Fibroblast of lung (primary cell): ENCODE results near the gene MTURN. TPM values are rescaled to one million over a fixed set of nuclear protein-coding genes. Genes with fewer than 3 reads are reported as not detected.

ENCODE experiments used
- DNase-seq, 2 donors: peaks; one replicate each; pipeline versions ENCODE4 v3.0.0 to v3.0.0-alpha.2; 2010; ENCODE audit warnings: low read depth in 2 of 2
- H2AFZ ChIP-seq: 2 replicates; pipeline ENCODE4 v1.5.1; 2012; ENCODE audit warnings: low read length, control low read depth, inconsistent platforms
- H3K27ac ChIP-seq: 2 replicates; pipeline ENCODE4 v1.5.1; 2011; ENCODE audit warnings: low read length, control low read depth; ENCODE audit not compliant: insufficient read depth
- H3K27me3 ChIP-seq: 2 replicates; pipeline ENCODE4 v1.5.1; 2011; ENCODE audit warnings: mild to moderate bottlenecking, low read length; ENCODE audit not compliant: control insufficient read depth, insufficient read depth
- H3K36me3 ChIP-seq: 2 replicates; pipeline ENCODE4 v1.5.1; 2011; ENCODE audit warnings: low read length; ENCODE audit not compliant: control insufficient read depth, insufficient read depth
- H3K4me1 ChIP-seq: 2 replicates; pipeline ENCODE4 v1.5.1; 2011; ENCODE audit warnings: low read length; ENCODE audit not compliant: control insufficient read depth, insufficient read depth; ENCODE audit errors: extremely low read depth
- H3K4me2 ChIP-seq: 2 replicates; pipeline ENCODE4 v1.5.1; 2011; ENCODE audit warnings: low read length, control low read depth; ENCODE audit not compliant: insufficient read depth; ENCODE audit errors: extremely low read depth
- H3K4me3 ChIP-seq, 4 experiments: fragments of 200-600 bp in 1 of 4; sonication (generic) in 1 of 4; replicated peaks in 1 of 4; 2 replicates each; pipeline ENCODE4 v1.5.1; 2011 to 2016; ENCODE audit warnings: low read length in 4 of 4, low read depth in 3 of 4, mild to moderate bottlenecking in 3 of 4, control low read depth in 2 of 4, inconsistent platforms in 1 of 4, mixed read lengths in 1 of 4; ENCODE audit not compliant: insufficient read depth in 1 of 4; ENCODE audit errors: control extremely low read depth in 1 of 4
- H3K79me2 ChIP-seq: 2 replicates; pipeline ENCODE4 v1.5.1; 2012; ENCODE audit warnings: mild to moderate bottlenecking, low read length, inconsistent platforms; ENCODE audit not compliant: control insufficient read depth, insufficient read depth
- H3K9ac ChIP-seq: 2 replicates; pipeline ENCODE4 v1.5.1; 2011; ENCODE audit warnings: mild to moderate bottlenecking, low read length, control low read depth; ENCODE audit not compliant: insufficient read depth
- H3K9me3 ChIP-seq: 2 replicates; pipeline ENCODE4 v1.5.1; 2012; ENCODE audit warnings: low read depth, low read length; ENCODE audit not compliant: control insufficient read depth, insufficient read depth
- H4K20me1 ChIP-seq: 2 replicates; pipeline ENCODE4 v1.5.1; 2011; ENCODE audit warnings: low read length; ENCODE audit not compliant: control insufficient read depth, insufficient read depth; ENCODE audit errors: extremely low read depth
- EZH2 ChIP-seq: IDR thresholded peaks from 2 replicates; pipeline ENCODE4 v1.5.1; 2012; ENCODE audit warnings: low read length, control low read depth, mild to moderate bottlenecking; ENCODE audit errors: missing control alignments
- polyA plus RNA-seq, 2 donors: library from polyadenylated mRNA; depleted of rRNA in 1 of 2; stranded (reverse) in 1 of 2; unstranded in 1 of 2; fragments of >200 nt; gene quantifications; 2 replicates each; pipeline ENCODE4 v1.2.1, GENCODE V29; 2011 to 2012; ENCODE audit warnings: missing spikeins in 1 of 2
- total RNA-seq: library from RNA; depleted of rRNA; stranded (reverse); fragments of >200 nt; gene quantifications from 2 replicates; pipeline ENCODE4 v1.2.1, GENCODE V29; 2014
- TF ChIP-seq, protein P1 (sequence below), 2 donors: IDR thresholded peaks in 1 of 2; conservative IDR thresholded peaks in 1 of 2; 1 replicate in 1 of 2; 2 replicates in 1 of 2; pipeline ENCODE4 v1.5.1; 2011 to 2012; ENCODE audit warnings: low read length in 2 of 2, control low read depth in 1 of 2, inconsistent platforms in 1 of 2, low read depth in 1 of 2, mild to moderate bottlenecking in 1 of 2

The MTURN gene
- total and polyA plus RNA-seq, 2 donors (not counting 1 experiment from before 2014, with no cell fraction given), result 7.1 to 12.9 TPM

- Histone ChIP-seq H3K9me3 (no peaks in the 10 kb centered on the region), H3K4me3 (no peak overlapping the region), H3K27me3 (no peaks in the 10 kb centered on the region), H4K20me1 (no peaks in the 10 kb centered on the region), H3K36me3 (no peaks in the 10 kb centered on the region), H3K4me2 (no peak overlapping the region), H3K9ac (no peak overlapping the region), H3K4me1 (peaks cover 10% of the 10 kb centered on the region), H3K27ac (no peak overlapping the region), H2AFZ (no peak overlapping the region), H3K79me2 (no peaks in the 10 kb centered on the region)
- TF ChIP-seq, protein P1, sequence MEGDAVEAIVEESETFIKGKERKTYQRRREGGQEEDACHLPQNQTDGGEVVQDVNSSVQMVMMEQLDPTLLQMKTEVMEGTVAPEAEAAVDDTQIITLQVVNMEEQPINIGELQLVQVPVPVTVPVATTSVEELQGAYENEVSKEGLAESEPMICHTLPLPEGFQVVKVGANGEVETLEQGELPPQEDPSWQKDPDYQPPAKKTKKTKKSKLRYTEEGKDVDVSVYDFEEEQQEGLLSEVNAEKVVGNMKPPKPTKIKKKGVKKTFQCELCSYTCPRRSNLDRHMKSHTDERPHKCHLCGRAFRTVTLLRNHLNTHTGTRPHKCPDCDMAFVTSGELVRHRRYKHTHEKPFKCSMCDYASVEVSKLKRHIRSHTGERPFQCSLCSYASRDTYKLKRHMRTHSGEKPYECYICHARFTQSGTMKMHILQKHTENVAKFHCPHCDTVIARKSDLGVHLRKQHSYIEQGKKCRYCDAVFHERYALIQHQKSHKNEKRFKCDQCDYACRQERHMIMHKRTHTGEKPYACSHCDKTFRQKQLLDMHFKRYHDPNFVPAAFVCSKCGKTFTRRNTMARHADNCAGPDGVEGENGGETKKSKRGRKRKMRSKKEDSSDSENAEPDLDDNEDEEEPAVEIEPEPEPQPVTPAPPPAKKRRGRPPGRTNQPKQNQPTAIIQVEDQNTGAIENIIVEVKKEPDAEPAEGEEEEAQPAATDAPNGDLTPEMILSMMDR (conservative IDR thresholded peaks at IDR 0.05 in 1 of 2, IDR thresholded peaks at IDR 0.05 in 1 of 2; ENCODE audit: low read depth in 1 of 2, low read length in 2 of 2), result no peak
- no peak for TF ChIP-seq EZH2
- peak in 1 of 2 donors; percentile 23 for DNase-seq
Observed at GRCh38 chr7:30177965-30178364, 43.2 kb downstream of the MTURN start.

- no peaks in the 10 kb centered on the region for H3K79me2 ChIP-seq
- no peak overlapping the region for H2AFZ ChIP-seq
- TF ChIP-seq, protein P1 (conservative IDR thresholded peaks at IDR 0.05 in 1 of 2, IDR thresholded peaks at IDR 0.05 in 1 of 2; ENCODE audit: low read depth in 1 of 2, low read length in 2 of 2), result no peak
- no peak for TF ChIP-seq EZH2
- H3K4me2 ChIP-seq, result no peak overlapping the region
- peaks cover 2% of the 10 kb centered on the region for H3K4me1 ChIP-seq
- H3K27ac ChIP-seq, result no peak overlapping the region
- H3K27me3 ChIP-seq, result no peaks in the 10 kb centered on the region
- H3K4me3 ChIP-seq, result no peak overlapping the region
- H3K9me3 ChIP-seq, result no peaks in the 10 kb centered on the region
- H3K9ac ChIP-seq, result no peak overlapping the region
- H4K20me1 ChIP-seq, result no peaks in the 10 kb centered on the region
- H3K36me3 ChIP-seq, result no peaks in the 10 kb centered on the region
- no peak for DNase-seq
Observed at GRCh38 chr7:30178748-30179436, 44.1 kb downstream of the MTURN start.

- TF ChIP-seq EZH2, result no peak
- TF ChIP-seq, protein P1 (conservative IDR thresholded peaks at IDR 0.05 in 1 of 2, IDR thresholded peaks at IDR 0.05 in 1 of 2; ENCODE audit: low read depth in 1 of 2, low read length in 2 of 2), result no peak
- Histone ChIP-seq H3K9ac (no peak overlapping the region), H3K4me3 (no peak overlapping the region), H3K27ac (no peak overlapping the region), H3K27me3 (no peaks in the 10 kb centered on the region), H4K20me1 (no peaks in the 10 kb centered on the region), H3K9me3 (no peaks in the 10 kb centered on the region), H2AFZ (no peak overlapping the region), H3K79me2 (no peaks in the 10 kb centered on the region), H3K4me1 (no peaks in the 10 kb centered on the region), H3K36me3 (no peaks in the 10 kb centered on the region), H3K4me2 (no peak overlapping the region)
- DNase-seq, result no peak
Observed at GRCh38 chr7:30180718-30181117, 45.9 kb downstream of the MTURN start.
